ENCODE data around the gene ZNF556. TPM values are rescaled to one million over a fixed set of nuclear protein-coding genes. Genes with fewer than 3 reads are reported as not detected.

The ZNF556 gene
- not detected in 2 replicates for total RNA-seq

DNA sequence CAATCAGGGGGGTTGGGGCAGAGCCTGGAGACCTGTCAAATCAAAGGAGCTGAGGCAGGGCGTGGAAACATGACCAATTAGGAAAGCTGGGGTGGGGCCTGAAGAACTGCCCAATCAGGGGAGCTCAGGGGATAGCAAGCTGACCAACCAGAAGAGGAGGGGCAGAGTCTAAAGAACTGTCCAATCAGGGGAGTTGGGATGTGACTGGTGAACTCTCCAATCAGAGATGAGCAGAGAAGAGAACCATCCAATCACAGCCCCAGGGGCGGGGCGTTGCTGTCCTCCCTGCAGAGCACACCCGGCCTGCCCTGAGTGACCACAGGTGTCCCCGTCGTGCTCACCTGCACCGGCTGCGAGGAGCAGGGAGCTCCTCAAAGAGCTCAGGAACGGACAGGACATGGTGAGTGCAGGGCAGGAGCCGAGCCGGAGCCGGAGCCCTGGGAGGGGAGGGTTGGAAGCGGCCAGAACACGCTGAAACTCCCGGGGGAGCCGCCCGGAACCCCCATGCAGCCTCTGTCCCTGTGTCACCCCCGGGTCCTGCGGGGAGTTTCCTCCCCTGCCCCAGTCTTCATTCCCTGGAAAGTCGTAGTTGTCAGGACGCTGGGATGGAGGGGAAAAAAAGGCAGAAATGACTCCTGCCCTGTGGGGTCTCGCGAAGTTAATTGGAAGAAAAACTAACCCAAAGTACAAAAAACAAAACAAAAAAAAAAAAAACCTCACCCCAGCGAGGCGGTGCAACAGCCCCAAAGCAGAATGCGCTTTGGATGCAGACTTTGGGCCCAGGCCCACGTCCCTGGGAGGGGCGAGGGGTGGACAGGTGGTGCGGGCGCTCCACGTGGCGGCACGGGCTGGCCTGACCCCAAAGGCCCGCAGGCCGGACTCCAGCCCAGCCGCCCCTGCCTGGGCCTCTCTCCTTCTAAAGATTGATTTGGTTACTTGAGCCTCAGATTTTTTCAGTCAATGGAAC, at the start of gene ZNF556:
Gene ZNF556, plus strand, starts transcription at position 311 of the 967 bp plus-strand sequence. Its CDS starts 87 bp downstream, at position 398.

DNA sequence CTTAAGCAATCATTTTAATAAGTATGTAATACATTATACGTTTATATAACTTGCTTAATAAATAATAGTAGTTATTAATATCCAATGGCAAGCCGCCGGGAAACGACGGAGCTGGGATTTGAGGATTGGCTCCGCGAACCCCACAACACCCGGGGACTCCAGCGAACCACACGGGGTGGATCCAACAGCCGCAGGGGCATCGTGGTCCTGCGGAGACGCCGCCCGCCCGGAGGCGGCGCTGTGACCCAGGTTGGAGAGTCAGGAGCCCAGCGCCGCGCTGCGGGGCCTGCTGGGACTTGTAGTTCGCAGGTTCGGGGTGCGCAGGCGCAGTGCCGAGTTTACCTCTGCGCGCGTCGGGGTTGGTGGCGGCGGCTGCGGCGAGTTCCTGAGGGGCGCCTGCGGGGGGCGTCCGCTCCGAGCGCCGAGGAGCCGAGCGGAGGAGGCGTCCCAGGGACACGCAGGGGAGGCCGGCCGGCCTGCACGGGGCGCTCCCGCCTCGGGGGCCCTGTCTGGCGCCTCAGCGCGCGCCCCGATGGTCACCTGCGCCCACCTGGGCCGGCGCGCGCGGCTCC, 47.5 kb upstream of the ZNF556 start, which contains the start of gene ZNF554:
Gene ZNF554, plus strand, starts transcription at position 329 of the 572 bp plus-strand sequence. Its CDS starts 204 bp downstream, at position 533.

DNA sequence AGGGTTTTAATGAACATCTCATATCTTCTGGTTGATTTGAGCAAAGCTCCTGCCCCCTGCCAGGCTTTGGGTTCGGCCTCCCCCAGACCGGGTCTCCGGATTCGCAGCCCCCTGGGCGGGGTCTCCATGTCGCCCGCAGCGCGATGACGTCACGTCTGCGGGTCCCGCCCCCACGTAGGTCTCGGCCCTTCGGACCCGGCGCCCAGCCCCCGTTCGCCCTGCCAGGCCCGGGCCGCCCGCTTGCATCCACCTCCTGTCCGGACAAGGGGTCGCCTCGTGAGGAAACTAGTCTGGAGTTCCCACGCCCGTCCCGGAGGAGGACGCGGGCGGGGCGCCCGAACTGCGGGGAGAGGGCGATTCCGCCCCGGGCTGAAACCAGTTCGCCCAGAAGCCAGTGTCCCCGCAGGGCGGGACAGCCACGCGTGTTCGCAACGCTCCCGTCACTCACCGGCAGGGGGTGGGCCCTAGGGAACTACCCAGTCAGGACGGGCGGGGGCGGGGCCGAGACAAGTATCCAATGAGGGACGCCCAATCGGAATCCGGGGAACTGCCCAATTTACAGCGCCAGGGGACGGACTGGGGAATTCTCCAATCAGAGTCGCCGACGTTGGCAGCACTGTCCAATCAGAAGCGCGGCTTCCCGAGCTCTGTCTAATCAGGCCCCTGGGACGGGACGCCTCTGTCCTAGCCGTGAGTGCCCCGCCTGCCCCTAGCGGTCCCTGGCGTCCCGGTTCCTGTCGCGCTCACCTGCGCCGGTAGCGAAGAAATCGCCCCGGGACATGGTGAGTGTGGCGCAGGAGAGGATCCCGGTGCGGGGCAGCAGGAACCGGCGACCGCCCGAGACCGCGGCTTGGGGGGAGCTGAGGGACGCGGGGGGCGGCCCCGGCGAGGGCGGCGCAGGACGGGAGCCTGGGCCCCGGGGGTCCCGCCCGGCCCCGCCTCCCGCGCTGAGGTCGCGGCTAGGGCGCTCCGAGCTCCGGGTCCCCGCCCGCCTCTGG, 26.0 kb upstream of the ZNF556 start, which contains the start of gene ZNF555:
Gene ZNF555, plus strand, starts transcription at position 682 of the 998 bp plus-strand sequence. Its CDS starts 98 bp downstream, at position 780.

DNA sequence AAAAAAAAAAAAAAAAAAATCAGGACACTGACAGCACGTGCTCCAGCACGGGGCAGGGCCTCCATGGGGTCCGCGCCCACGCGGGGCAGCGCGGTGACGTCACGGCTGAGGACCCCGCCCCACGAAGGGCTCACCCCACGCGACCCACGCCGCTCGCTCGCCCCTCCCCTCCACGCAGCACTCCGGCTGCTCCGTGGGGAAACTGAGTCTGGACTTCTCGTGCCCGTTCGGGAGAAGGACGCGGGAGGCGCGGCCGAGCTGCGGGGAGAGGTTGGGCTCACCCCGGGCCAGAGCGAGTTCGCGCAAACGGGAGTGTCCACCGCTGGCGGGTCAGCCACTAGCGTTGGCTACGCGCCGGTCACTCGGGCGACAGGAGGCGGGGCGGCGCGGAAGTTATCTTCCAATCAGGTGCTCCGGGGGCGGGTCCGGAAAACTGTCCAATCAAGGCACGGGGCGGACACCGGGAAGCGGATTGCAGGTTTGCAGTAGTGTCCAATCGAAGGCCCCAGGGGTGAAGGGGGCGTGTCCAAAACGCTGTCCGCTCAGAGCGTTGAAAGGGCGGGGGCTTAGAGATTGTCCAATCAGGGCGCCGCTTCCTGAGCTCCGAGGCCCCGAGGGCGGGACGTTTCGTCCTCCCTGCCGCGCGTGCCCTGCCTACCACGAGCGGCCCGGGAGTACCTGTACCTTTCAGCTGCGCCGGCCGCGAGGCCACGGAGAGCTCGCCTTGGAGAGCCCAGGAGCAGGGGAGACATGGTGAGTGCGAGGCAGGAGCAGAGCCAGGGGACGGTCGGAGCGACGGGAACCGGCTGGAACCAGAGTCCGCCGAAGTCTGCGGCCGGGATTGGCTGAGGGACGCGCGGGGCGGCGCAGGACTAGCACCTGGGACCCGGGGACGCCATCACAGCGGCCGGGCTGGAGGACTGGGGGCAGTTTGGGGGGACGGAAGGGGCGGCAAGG, 33.4 kb downstream of the ZNF556 start, which contains the start of gene ZNF57:
Gene ZNF57, plus strand, starts transcription at position 633 of the 957 bp plus-strand sequence. Its CDS starts 118 bp downstream, at position 751.

Other genes starting within 250 kb of the ZNF556 start
- 0.49 and 2.1 TPM in 2 replicates for gene GNG7, start 164.6 kb upstream of the ZNF556 start, total RNA-seq
- gene DIRAS1, start 146.0 kb upstream of the ZNF556 start, total RNA-seq = under 0.01 and 0.19 TPM in 2 replicates
- 15.7 and 21.1 TPM in 2 replicates for gene SLC39A3, start 127.3 kb upstream of the ZNF556 start, total RNA-seq
- gene SGTA, start 84.1 kb upstream of the ZNF556 start, total RNA-seq = 26.6 and 38.5 TPM in 2 replicates
- 79.0 and 115 TPM in 2 replicates for gene THOP1, start 81.8 kb upstream of the ZNF556 start, total RNA-seq
- gene ZNF554, start 47.5 kb upstream of the ZNF556 start, total RNA-seq = 2.3 and 3.3 TPM in 2 replicates
- gene ZNF555, start 25.9 kb upstream of the ZNF556 start, total RNA-seq = 2.9 and 7.9 TPM in 2 replicates
- gene ZNF57, start 33.6 kb downstream of the ZNF556 start, total RNA-seq = 4.6 and 4.7 TPM in 2 replicates
- 5.7 and 5.9 TPM in 2 replicates for gene ZNF77, start 77.6 kb downstream of the ZNF556 start, total RNA-seq
- gene TLE6, start 110.2 kb downstream of the ZNF556 start, total RNA-seq = 0.97 and 3.0 TPM in 2 replicates
- 13.4 and 32.9 TPM in 2 replicates for gene TLE2, start 161.9 kb downstream of the ZNF556 start, total RNA-seq
- gene TLE5, start 195.2 kb downstream of the ZNF556 start, total RNA-seq = 83.4 and 158 TPM in 2 replicates
- 61.0 and 88.1 TPM in 2 replicates for gene GNA11, start 227.0 kb downstream of the ZNF556 start, total RNA-seq

All from bladder microvascular endothelial cell (primary cell).